ENCODE results near the gene METRN. TPM values are rescaled to one million over a fixed set of nuclear protein-coding genes. Genes with fewer than 3 reads are reported as not detected.

The METRN gene
- polyA plus RNA-seq, 2 of the 4 experiments (the other 2 are of a cell fraction), result 41.0 to 82.2 TPM

GRCh38 chr16:707062-707538, 7.8 kb upstream of the METRN start (continued):
- TF ChIP-seq HMGXB4 (CRISPR knock-in tag; IDR thresholded peaks at IDR 0.05; ENCODE audit: borderline replicate concordance), result no peak
- no peak for TF ChIP-seq ZSCAN20 (CRISPR knock-in tag; IDR thresholded peaks at IDR 0.05)
- TF ChIP-seq BHLHE40 (IDR thresholded peaks at IDR 0.05; ENCODE audit: low read depth, low read length), result no peak
- no peak for TF ChIP-seq SMC3 (IDR thresholded peaks at IDR 0.05)
- no peak for TF ChIP-seq REST (IDR thresholded peaks at IDR 0.05)
- no peak for TF ChIP-seq MAZ (IDR thresholded peaks at IDR 0.05; ENCODE audit: borderline replicate concordance, low read depth, low read length)

- WGBS (ENCODE audit: missing lambda C conversion rate), result 48% methylated on average over 3 of the region's 3 CpGs
- no peak for ATAC-seq
- H3K4me1 ChIP-seq, result peaks cover 56% of the 10 kb centered on the region
- H3K9me3 ChIP-seq, result no peaks in the 10 kb centered on the region
- no peak overlapping the region for H3K4me3 ChIP-seq
- DNase-seq (ENCODE audit: low read depth in 1 of 2, low spot score in 1 of 2), result no peak
- no peak overlapping the region for H3K4me2 ChIP-seq
- H3K27ac ChIP-seq, result no peak overlapping the region; a peak in 1 of 6 replicates
- CTCF ChIA-PET, result interaction anchor here (0.8 to 25.1 kb wide), 6 partner anchors 8 to 78 kb away, joined by 3 to 656 read pairs (median 10); partner anchors contain the start of genes ANTKMT, CCDC78, CHTF18 and CIAO3
- POLR2A ChIA-PET, result interaction anchor here (2.0 kb wide), 1 partner anchor 12 kb away, joined by 5 read pairs; no protein-coding TSS in a partner anchor
- FAIRE-seq, result no peak
- TF ChIP-seq PHF8 (IDR thresholded peaks at IDR 0.05; ENCODE audit: borderline replicate concordance, low read depth) (no peak), GATA3 (IDR thresholded peaks at IDR 0.05; ENCODE audit: borderline replicate concordance) (no peak), EP300 (IDR thresholded peaks at IDR 0.05) (no peak), POLR2AphosphoS2 (conservative IDR thresholded peaks at IDR 0.05; ENCODE audit: low read length) (no peak), RFX5 (IDR thresholded peaks at IDR 0.05) (no peak), HOXA7 (CRISPR knock-in tag; IDR thresholded peaks at IDR 0.05) (no peak), BCL3 (IDR thresholded peaks at IDR 0.05) (no peak), HMGXB4 (CRISPR knock-in tag; IDR thresholded peaks at IDR 0.05; ENCODE audit: borderline replicate concordance) (no peak), FOXS1 (CRISPR knock-in tag; IDR thresholded peaks at IDR 0.05) (no peak), MAZ (IDR thresholded peaks at IDR 0.05; ENCODE audit: borderline replicate concordance, low read depth, low read length) (no peak), POLR2A (IDR thresholded peaks at IDR 0.05; ENCODE audit: low read length) (no peak)
Measured at GRCh38 chr16:708019-708418, 6.9 kb upstream of the METRN start.
